Measurements from ENCODE around the gene RASGRP4.
A peak's percentile ranks its signal among the peaks of the same experiment; 100 is the strongest.

The RASGRP4 gene

DNA sequence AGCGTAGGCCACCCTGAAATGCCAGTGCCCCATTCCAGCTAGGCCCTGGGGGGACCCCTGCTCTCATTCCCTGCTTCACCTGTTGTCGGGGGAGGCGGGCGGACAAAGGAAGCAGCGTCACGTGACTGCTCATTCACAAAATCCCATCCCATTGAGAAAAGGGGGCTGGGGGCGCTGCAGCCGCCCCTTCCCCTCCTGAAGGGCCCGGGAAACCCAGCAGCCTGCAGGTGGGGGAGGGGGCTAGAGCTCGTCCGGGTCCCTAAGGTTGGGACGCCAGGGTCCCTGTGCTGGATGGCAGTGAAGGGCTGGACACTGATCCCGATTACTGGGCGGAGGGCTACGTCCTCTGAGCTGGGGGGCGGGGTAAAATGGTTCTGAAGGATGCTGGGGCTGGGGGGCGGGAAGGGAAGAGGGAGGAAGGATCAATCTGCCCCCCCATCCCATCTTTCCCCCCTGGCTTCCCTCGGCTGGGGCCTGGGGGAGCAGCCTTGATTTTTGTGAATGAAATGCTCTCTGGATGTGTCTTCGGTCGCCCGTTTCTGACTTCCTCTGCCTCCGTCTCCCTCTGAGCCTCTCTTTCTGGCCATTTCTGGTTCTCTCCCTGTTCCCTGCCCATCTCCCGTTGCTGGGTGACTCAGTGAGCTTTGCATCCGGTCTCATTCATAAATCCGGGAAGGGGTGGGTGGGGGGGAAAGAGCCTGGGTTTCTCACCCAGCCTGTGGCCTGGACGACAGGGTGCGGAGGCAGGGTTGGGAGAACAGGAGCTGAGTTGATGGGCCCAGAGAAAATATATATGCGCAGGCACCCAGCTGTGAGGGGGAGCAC, 36.7 kb downstream of the RASGRP4 start:
- peak; percentile 67 for DNase-seq

GRCh38 chr19:38388349-38389100, 37.5 kb downstream of the RASGRP4 start, which contains the start of gene SPRED3:
Gene SPRED3, plus strand, starts transcription at chr19:38388697. Its CDS starts 1,606 bp downstream, at chr19:38390303.
- DNase-seq: peak; percentile 45

- peak; percentile 76 for DNase-seq
These were observed 38.3 kb downstream of the RASGRP4 start, which contains the start of gene GGN for GRCh38 chr19:38387550-38388348. Gene GGN, minus strand, starts transcription at chr19:38388034. Its CDS starts 773 bp downstream, at chr19:38387261.

- peak; percentile 56 for DNase-seq
These were observed 39.0 kb downstream of the RASGRP4 start for GRCh38 chr19:38386971-38387549.

GRCh38 chr19:38386300-38386970, 39.6 kb downstream of the RASGRP4 start:
- DNase-seq: peak; percentile 57

- no peak for DNase-seq
These were observed 40.2 kb downstream of the RASGRP4 start for GRCh38 chr19:38385804-38386257.

- peak; percentile 26 for DNase-seq
These were observed 40.8 kb downstream of the RASGRP4 start for GRCh38 chr19:38385057-38385803.

- no peak for DNase-seq
These were observed 41.6 kb downstream of the RASGRP4 start for GRCh38 chr19:38384209-38385027.

- no peak for DNase-seq
These were observed 42.3 kb downstream of the RASGRP4 start for GRCh38 chr19:38383743-38384142.

DNA sequence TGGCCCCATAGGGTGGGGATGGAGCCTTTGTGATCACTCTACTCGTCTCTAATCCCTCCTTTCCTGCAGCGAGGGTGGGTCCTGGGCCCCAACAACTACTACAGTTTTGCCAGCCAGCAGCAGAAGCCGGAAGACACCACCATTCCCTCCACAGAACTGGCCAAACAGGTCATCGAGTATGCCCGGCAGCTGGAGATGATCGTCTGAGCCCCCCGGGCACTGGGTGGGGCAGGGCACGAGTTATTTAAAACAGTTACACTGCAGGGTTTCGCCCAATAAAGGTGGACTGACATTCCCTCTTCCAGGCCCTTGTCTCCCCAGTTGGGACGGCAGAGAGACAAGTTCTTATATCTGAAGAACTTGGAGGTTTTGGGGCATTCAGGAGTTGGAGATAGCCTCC, 42.8 kb downstream of the RASGRP4 start:
- DNase-seq: no peak

GRCh38 chr19:38381138-38381537, 44.9 kb downstream of the RASGRP4 start:
- DNase-seq: no peak

DNA sequence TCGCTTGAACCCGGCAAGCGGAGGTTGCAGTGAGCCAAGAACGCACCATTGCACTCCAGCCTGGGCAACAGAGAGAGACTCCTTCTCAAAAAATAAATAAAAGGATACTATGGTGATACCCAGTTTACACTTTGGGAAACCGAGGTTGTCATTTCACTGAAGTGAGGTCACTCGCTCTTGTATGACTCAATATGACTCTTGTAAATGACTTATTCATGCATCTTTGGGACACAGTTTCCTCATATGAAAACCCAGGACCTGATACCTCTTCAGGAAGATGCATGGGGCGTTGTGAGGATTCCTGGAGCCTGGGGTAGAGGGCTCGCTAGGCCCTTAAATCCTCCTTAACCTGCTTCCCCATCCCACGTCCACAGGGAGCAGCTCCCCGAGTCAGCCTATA, 47.2 kb downstream of the RASGRP4 start:
- DNase-seq: no peak

GRCh38 chr19:38377052-38377451, 49.0 kb downstream of the RASGRP4 start:
- DNase-seq: no peak

DNA sequence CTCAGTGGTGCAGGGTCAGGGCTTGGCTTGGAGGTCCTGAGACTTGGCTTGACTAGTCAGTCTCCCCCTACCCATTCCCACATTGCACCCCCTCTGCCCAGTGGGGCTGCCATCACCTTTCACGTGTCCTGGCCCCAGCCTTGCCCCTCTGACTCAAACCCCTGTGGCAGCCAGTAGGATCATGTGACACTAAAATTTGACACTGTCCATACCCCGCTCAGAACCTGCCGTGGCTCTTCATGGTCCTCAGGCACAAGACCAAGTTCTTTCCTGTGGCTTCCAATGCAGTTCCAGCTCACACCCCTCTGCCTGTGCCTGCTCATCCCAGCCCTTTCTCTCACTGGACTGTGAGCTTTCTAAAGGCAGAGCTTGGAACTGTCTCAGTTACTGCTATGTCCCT, 49.4 kb downstream of the RASGRP4 start:
- no peak for DNase-seq

GRCh38 chr19:38375748-38376147, 50.3 kb downstream of the RASGRP4 start:
- DNase-seq: no peak

GRCh38 chr19:38375098-38375493, 50.9 kb downstream of the RASGRP4 start:
- no peak for DNase-seq

GRCh38 chr19:38374332-38375097, 51.5 kb downstream of the RASGRP4 start, which contains the start of gene PSMD8:
Gene PSMD8, plus strand, starts transcription at chr19:38374571. Its CDS starts 31 bp downstream, at chr19:38374602.
- peak; percentile 97 for DNase-seq

- no peak for DNase-seq
These were observed 52.1 kb downstream of the RASGRP4 start for GRCh38 chr19:38373907-38374331.

GRCh38 chr19:38371081-38371480, 54.9 kb downstream of the RASGRP4 start:
- no peak for DNase-seq

All from right kidney (tissue), 1 donor.